Effector CD4-positive, alpha-beta T cell (primary cell): ENCODE measurements around the gene IKBKG.
"Not testable (repeated sequence)": the region's sequence is repeated elsewhere in the genome, so short reads cannot be mapped to it uniquely, and the experiment has no call there.

Experiments used
- DNase-seq: peaks from one replicate; pipeline ENCODE4 v3.0.0-alpha.2; 2020

IKBKG gene

DNA sequence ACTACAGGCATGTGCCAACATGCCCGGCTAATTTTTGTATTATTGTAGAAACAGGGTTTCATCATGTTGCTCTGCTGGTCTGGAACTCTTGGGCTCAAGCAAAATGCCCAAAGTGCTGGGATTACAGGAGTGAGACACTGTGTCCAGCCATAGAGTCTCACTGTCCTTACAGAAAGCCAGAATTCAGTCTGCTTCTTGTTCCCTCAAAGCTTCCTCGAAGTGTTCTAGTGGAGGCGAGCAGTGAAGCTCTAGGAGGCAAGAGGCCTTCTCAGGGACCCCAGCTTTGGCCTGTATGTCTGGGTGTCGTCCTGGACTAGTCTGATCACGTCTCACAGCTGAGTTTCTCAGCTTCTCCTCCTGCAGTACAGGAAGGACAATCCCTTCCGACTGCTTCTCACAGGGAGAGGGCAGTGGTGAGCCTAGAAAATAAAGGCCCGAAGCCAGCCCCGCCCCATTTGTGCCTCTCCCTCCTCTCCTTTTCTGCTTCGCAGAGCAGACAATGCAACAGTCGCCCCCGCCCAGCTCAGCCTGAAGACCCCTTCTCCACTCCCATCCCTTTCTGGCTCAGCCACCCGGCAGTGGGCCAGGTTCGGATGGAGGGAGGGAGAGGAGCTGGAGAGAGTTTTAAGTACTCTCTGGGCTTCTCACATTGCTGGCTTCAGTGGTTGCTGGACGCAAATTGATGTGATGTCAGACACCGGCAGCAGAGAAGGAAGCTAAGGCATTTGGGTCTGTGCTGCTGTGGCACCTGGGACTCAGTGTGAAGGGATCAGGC is 20.3 kb upstream of the IKBKG start:
- peak; percentile 33 for DNase-seq

DNA sequence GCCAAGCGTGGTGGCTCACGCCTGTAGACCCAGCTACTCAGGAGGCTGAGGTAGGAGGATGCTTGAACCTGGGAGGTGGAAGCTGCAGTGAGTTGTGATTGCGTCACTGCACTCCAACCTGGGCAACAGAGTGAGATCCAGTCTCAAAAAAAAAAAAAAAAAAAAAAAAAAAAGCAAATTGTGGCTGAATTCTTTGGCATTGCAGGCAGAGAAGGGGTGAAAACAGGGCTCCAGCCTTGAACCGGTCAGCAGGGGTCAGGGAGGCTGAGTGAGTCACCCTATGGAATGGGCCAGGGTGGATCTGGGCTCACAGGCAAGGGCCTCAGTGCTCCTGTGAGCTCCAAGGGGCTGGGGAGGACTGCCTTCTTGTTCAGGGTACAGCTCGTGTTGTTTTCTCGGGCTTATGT is 18.2 kb upstream of the IKBKG start:
- no peak for DNase-seq

GRCh38 chrX:154530286-154530685 is 17.1 kb upstream of the IKBKG start:
- DNase-seq, result no peak

DNA sequence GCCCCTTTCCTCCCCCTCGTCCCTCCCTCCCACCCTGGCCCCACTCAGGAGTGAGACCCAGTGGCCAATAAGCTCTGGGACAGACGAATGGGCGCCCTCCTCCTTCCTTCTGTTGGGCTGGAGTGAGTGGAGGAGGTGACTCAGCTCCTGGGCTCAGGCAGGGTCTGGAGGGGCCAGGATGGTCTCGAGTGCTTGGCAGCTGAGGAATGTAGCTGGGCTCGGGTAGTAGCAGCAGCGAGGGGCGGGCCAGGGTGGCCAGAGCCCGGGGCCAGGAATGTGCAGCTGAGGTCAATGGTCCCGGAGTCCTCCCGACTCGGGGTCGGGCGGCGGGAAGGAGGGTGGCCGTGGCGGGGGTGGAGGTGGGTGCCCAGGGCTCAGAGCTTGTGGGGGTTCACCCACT is 15.8 kb upstream of the IKBKG start:
- DNase-seq, result no peak

GRCh38 chrX:154532690-154533089 is 14.7 kb upstream of the IKBKG start:
- no peak for DNase-seq

DNA sequence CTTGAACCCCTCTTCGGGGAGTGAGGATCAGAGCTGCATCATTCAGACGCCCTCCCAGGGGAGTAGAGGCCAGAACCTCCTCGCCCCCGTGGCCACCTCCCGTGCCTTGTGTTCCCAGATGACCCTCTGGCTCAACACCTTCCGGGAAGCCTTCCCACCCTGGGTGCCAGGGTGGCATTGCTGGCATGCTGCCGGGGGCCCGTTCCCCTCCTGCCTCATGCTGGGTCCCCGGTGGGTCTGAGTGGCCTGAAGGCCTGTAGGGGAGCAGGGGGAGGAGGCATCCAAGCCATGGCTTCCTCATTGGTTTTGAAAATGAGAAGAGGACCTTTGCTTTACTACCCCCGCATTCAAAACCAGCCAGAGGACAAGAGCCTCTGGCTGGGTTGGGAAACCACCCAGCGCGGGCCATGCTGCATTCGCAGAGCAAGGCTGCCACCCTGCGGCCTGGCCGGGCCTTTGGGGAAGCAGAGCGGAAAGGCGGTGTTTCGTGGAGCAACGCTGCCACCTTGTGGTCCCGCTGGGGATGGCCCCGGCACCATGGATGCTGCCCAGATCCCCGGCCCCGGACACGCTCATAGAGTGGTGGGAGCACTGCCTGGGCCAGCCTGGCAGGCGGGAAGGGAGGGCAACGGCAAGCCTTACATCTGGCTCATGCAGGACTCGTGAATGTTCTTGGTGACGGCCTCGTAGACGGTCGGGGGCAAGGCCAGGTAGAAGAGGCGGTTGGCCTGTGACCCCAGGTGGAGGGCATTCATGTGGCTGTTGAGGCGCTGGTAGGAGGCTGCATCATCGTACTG is 12.7 kb upstream of the IKBKG start:
- peak; percentile 91 for DNase-seq

GRCh38 chrX:154535892-154536291 is 11.5 kb upstream of the IKBKG start:
- no peak for DNase-seq

DNA sequence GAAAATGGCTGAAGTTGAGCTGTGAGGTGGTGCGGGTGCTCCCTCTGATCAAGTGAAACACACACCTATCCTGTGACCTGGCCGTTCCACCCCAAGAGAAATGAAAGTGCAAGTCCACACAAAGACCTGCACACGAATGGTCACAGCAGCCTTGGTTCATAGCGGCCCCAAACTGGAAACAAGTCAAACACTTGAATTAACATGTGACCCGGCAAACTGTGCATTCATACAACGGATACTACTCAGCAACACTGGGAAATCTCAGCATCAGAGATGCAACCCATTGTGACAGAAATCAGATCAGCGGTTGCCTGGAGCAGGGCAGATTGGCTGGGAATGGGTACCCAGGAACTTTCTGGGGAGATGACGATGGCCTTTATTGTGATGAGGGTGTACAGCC is 8.3 kb upstream of the IKBKG start:
- no peak for DNase-seq

DNA sequence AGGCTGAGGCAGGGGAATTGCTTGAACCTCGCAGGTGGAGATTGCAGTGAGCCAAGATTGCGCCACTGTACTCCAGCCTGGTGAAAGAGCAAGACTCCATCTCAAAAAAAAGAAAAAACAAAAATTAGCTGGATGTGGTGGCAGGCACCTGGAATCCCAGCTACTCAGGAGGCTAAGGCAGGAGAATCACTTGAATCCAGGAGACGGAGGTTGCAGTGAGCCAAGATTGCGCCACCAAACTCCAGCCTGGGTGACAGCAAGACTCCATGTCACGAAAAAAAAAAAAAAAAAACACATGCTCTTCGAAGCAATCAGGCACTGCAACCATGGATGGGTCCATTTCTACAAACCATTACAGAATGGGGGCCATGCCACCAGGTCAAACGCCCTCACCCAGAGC is 7.1 kb upstream of the IKBKG start:
- DNase-seq, result not testable (repeated sequence)

DNA sequence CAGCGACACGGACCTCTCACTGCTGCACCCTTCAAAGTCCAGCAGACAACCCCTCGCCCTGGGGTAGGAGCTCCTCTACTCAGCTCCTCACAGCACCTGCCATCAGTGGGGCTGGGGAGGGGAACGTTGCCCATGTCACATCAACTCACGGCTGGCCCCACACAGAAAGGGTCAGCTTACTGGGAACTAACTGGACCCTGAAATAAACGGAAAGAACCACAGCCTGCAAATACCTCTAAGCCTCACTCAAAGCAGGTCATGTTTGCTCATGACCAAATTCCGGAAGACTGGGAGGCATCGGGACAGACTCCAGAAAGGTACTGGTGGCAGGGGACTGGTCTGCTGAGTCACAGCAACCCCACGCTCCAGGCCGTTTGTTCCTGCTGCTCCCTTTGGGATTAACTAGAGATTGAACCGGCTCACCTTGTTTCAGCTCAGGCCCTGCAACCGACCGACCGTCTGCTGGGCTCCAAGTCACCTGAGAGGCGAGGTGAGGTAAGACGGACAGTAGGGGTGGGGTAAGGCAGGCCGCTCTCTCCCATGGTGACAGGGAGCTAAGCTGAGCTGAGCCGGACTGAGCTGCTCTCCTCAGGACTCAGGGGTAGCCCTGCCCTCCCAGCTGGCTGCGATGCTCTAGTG is 6.4 kb upstream of the IKBKG start:
- DNase-seq, result no peak

- no peak for DNase-seq
Observed at GRCh38 chrX:154541589-154541895, 5.9 kb upstream of the IKBKG start.

- DNase-seq, result no peak
Observed at GRCh38 chrX:154541896-154542722, 5.3 kb upstream of the IKBKG start.

DNA sequence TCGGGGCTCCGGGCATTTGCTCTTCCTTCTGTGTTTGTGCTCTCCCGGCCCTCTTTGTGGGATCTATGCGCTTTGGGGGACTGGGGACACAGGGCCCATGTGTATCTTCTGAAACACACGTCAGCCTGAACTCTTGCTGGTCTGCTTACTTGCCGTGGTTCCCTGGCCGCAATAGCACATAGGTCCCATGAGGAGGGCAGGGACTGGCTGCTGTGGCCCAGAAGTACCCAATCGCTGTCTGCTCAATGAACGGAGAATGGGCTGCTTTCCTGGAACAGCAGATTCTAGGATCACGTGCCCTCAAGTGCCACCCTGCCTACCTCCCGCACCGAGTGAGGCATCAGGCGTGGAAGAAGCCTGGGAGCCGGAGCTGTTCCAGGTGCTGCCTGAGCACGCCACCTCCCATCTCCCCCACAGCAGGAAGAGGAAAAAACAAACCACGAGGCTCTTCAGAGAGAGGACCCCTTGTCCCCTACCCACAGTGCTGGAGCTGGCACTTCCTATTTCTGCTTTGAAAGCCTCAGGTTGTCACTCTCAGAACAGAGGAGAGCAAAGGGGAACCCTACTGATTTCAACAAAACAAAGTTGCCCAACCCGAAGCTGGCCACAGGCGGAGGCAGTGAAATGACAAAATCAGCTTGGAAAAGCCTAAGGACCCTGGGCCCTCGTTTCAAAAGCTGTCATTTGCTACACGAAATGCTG is 4.5 kb upstream of the IKBKG start:
- no peak for DNase-seq

DNA sequence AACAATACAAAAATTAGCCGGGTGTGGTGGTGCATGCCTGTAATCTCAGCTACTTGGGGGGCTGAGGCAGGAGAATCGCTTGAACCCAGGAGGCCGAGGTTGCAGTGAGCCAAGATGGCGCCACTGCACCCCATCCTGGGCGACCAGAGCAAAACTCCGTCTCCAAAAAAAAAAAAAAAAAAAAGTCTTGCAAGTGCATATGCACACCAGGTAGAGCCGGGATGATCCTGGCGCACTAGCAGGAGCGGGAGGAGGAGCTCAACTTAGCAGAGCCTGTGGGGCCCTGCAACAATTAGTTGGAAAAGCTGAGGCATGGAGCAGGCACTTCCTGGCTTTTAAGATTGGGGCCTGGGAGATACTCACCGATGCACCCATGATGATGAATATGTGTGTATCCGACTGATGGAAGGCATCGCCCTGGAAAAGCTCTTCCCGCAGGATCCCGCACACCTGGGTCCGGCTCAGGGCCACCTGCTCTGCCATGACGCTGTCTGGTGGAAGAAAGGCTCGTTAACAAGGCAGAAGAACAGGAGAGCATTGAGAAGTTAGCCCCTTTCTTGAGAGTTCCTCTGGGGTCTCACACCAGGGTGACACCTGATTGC is 1.6 kb upstream of the IKBKG start:
- DNase-seq, result no peak

- peak; percentile 71 for DNase-seq
Observed at GRCh38 chrX:154546354-154547244, 821 bp upstream of the IKBKG start, which contains the start of gene G6PD. Gene G6PD, minus strand, starts transcription at chrX:154546846. Its CDS starts 691 bp downstream, at chrX:154546155.

- no peak for DNase-seq
Observed at GRCh38 chrX:154548028-154548316, 552 bp downstream of the IKBKG start.

- DNase-seq, result no peak
Observed at GRCh38 chrX:154549766-154550165, 2.3 kb downstream of the IKBKG start.

GRCh38 chrX:154552112-154552806 is 4.8 kb downstream of the IKBKG start:
- DNase-seq, result not testable (repeated sequence)

GRCh38 chrX:154558060-154558690 is 10.8 kb downstream of the IKBKG start:
- not testable (repeated sequence) for DNase-seq

DNA sequence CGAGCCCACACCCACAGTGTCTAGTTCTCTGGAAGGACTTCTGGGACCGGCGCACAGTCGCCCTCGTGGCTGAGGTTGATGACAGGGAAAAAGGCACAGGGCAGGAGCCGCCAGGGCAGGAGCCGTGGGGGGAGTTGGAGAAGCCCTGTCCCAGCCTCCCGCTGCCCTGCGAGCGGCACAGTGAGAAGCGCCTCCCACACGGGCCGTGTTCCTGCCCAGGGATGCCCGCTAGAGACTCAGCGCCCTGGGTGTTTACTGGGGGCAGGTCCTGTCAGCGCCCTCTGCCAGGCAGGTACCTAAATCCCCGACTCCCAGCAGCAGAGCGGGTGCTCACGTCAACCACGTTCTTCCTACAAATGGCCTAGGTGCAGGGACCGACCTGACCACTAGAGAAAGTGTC is 11.5 kb downstream of the IKBKG start:
- DNase-seq, result not testable (repeated sequence)
